Kidney (tissue), 14 donors: ENCODE data around the gene CAMK4. TPM values are rescaled to one million over a fixed set of nuclear protein-coding genes. Genes with fewer than 3 reads are reported as not detected.

ENCODE experiments used
- DNase-seq, 5 donors: peaks; one replicate each; pipeline ENCODE4 v3.0.0-alpha.2; 2013 to 2020
- FAIRE-seq: peaks from 2 replicates; lab custom pipeline; 2012; peaks lifted over from hg19 to GRCh38; lab: Jason Lieb, UNC
- H3K27ac ChIP-seq, 2 donors: one replicate each; pipeline ENCODE4 v1.7.0; 2013; ENCODE audit warnings: low read depth in 2 of 2, low read length in 2 of 2, inconsistent platforms in 1 of 2
- H3K27me3 ChIP-seq: one replicate; pipeline ENCODE4 v1.7.1; 2013; ENCODE audit warnings: low read length, inconsistent platforms; ENCODE audit not compliant: control insufficient read depth, insufficient read depth
- H3K36me3 ChIP-seq, 3 donors: one replicate each; pipeline versions ENCODE4 v1.7.0 to v1.7.1; 2013; ENCODE audit warnings: low read length in 3 of 3, control low read depth in 1 of 3, inconsistent platforms in 1 of 3; ENCODE audit not compliant: insufficient read depth in 3 of 3, control insufficient read depth in 2 of 3
- H3K4me1 ChIP-seq, 3 donors: one replicate each; pipeline versions ENCODE4 v1.7.0 to v1.7.1; 2013; ENCODE audit warnings: low read length in 3 of 3, inconsistent platforms in 1 of 3, low read depth in 1 of 3; ENCODE audit not compliant: control insufficient read depth in 2 of 3, insufficient read depth in 2 of 3
- H3K4me3 ChIP-seq, 3 donors: one replicate each; pipeline versions ENCODE4 v1.7.0 to v1.8.1; 2013; ENCODE audit warnings: low read length in 3 of 3, control low read depth in 1 of 3, inconsistent platforms in 1 of 3
- H3K9ac ChIP-seq, 3 donors: one replicate each; pipeline versions ENCODE4 v1.7.0 to v1.7.1; 2013; ENCODE audit warnings: low read length in 3 of 3, control low read depth in 1 of 3, inconsistent platforms in 1 of 3
- H3K9me3 ChIP-seq, 3 donors: one replicate each; pipeline versions ENCODE4 v1.7.0 to v1.7.1; 2013; ENCODE audit warnings: low read length in 3 of 3, control low read depth in 1 of 3, inconsistent platforms in 1 of 3; ENCODE audit not compliant: control insufficient read depth in 2 of 3, insufficient read depth in 1 of 3
- CTCF ChIP-seq: IDR thresholded peaks from 3 replicates; pipeline ENCODE4 v1.5.1; 2012; ENCODE audit warnings: mild to moderate bottlenecking, moderate library complexity, borderline replicate concordance; ENCODE audit not compliant: insufficient read depth; ENCODE audit errors: extremely low read depth
- intact Hi-C: fragments of 100-400 bp; cut with DNase I; formaldehyde crosslinking; loops from one replicate; pipeline ENCODE4 v1.11.1; 2022
- polyA plus RNA-seq: library from polyadenylated mRNA; stranded (reverse); fragments of 350-450 nt; fragmentation: Illumina TruSeq; extraction: RNeasy Lipid Tissue Mini Kit (QIAGEN cat#74804); gene quantifications from one replicate; pipeline ENCODE4 v1.2.3, GENCODE V29; 2014; ENCODE audit warnings: low read depth, low replicate concordance; ENCODE audit not compliant: insufficient read depth
- total RNA-seq: library from RNA; stranded (reverse); fragmentation: NEBNext Ultra II Directional; extraction: Animal tissue kit (Norgen Biotek cat#: 25700); gene quantifications from one replicate; pipeline ENCODE4 v1.2.1, GENCODE V29; 2021
- donor health status: control.
- donor health status: control.
- donor health status: control.
- donor health status: control.
- donor health status: control.
- donor health status: DM: yes; HTN: yes; CAD: no.
- donor health status: Normal renal cell carcinoma (clear cell type).

Gene CAMK4
- total and polyA plus RNA-seq, 2 donors from 2014 or later: 0.37 to 4.7 TPM

- Histone ChIP-seq H3K27ac (no peak overlapping the region), H3K4me3 (no peak overlapping the region), H3K4me1 (no peaks in the 10 kb centered on the region), H3K36me3 (no peaks in the 10 kb centered on the region), H3K27me3 (no peaks in the 10 kb centered on the region), H3K9me3 (no peaks in the 10 kb centered on the region), H3K9ac (no peak overlapping the region)
- FAIRE-seq (no peak), DNase-seq (peak in 2 of 5 donors; percentile 63 to 78)
- intact Hi-C loops: no loop called here
- TF ChIP-seq CTCF: no peak
These were observed 230.0 kb downstream of the CAMK4 start for GRCh38 chr5:111454198-111454622.

GRCh38 chr5:111454776-111455175 lies 230.6 kb downstream of the CAMK4 start:
- peak in 2 of 5 donors; percentile 31 to 56 for DNase-seq
- no peak for FAIRE-seq
- H3K4me3 ChIP-seq: no peak overlapping the region
- no peaks in the 10 kb centered on the region for H3K36me3 ChIP-seq
- intact Hi-C loops: no loop called here
- no peaks in the 10 kb centered on the region for H3K4me1 ChIP-seq
- H3K9ac ChIP-seq: no peak overlapping the region
- no peak overlapping the region for H3K27ac ChIP-seq
- no peak for TF ChIP-seq CTCF
- no peaks in the 10 kb centered on the region for H3K9me3 ChIP-seq
- H3K27me3 ChIP-seq: no peaks in the 10 kb centered on the region

- peak; percentile 20 for TF ChIP-seq CTCF
- Histone ChIP-seq H3K27ac (no peak overlapping the region), H3K27me3 (no peaks in the 10 kb centered on the region), H3K9me3 (no peaks in the 10 kb centered on the region), H3K4me3 (no peak overlapping the region), H3K4me1 (no peaks in the 10 kb centered on the region), H3K36me3 (no peaks in the 10 kb centered on the region), H3K9ac (no peak overlapping the region)
- FAIRE-seq: no peak
- DNase-seq: peak in 2 of 5 donors; percentile 48
- intact Hi-C loops: no loop called here
These were observed 237.1 kb downstream of the CAMK4 start for GRCh38 chr5:111461255-111461671.

- TF ChIP-seq CTCF: no peak
- H3K4me1 ChIP-seq: no peaks in the 10 kb centered on the region
- H3K27me3 ChIP-seq: no peaks in the 10 kb centered on the region
- no peak for FAIRE-seq
- no peaks in the 10 kb centered on the region for H3K9me3 ChIP-seq
- DNase-seq: no peak
- no peak overlapping the region for H3K27ac ChIP-seq
- H3K4me3 ChIP-seq: no peak overlapping the region
- intact Hi-C loops: no loop called here
- H3K9ac ChIP-seq: no peak overlapping the region
- no peaks in the 10 kb centered on the region for H3K36me3 ChIP-seq
These were observed 237.8 kb downstream of the CAMK4 start for GRCh38 chr5:111461934-111462333.
